ENCODE data around the gene SHC2.
"Not testable (repeated sequence)": the region's sequence is repeated elsewhere in the genome, so short reads cannot be mapped to it uniquely, and the experiment has no call there.

Gene SHC2

GRCh38 chr19:408902-409515 lies 51.8 kb downstream of the SHC2 start, which contains the start of gene C2CD4C:
Gene C2CD4C (minus strand): TSS chr19:409147. CDS start chr19:408361, 786 bp downstream.
- peak within 1 kb of the TSS; percentile 43 for H3K4me3 ChIP-seq (ENCODE audit: low read depth, low read length)

- peak overlapping the region; percentile 43 for H3K4me3 ChIP-seq (ENCODE audit: low read depth, low read length)
Observed at GRCh38 chr19:408441-408901, 52.4 kb downstream of the SHC2 start.

GRCh38 chr19:407511-408440 lies 53.1 kb downstream of the SHC2 start:
- H3K4me3 ChIP-seq (ENCODE audit: low read depth, low read length), result peak overlapping the region; percentile 8

- no peak overlapping the region for H3K4me3 ChIP-seq (ENCODE audit: low read depth, low read length)
Observed at GRCh38 chr19:406971-407510, 53.8 kb downstream of the SHC2 start.

- H3K4me3 ChIP-seq (ENCODE audit: low read depth, low read length), result no peak overlapping the region
Observed at GRCh38 chr19:406135-406781, 54.6 kb downstream of the SHC2 start.

- no peak overlapping the region for H3K4me3 ChIP-seq (ENCODE audit: low read depth, low read length)
Observed at GRCh38 chr19:405121-405965, 55.5 kb downstream of the SHC2 start.

GRCh38 chr19:403221-404027 lies 57.4 kb downstream of the SHC2 start:
- no peak overlapping the region for H3K4me3 ChIP-seq (ENCODE audit: low read depth, low read length)

GRCh38 chr19:402786-403185 lies 58.0 kb downstream of the SHC2 start:
- H3K4me3 ChIP-seq (ENCODE audit: low read depth, low read length), result no peak overlapping the region

- no peak overlapping the region for H3K4me3 ChIP-seq (ENCODE audit: low read depth, low read length)
Observed at GRCh38 chr19:401866-402511, 58.8 kb downstream of the SHC2 start.

- H3K4me3 ChIP-seq (ENCODE audit: low read depth, low read length), result no peak overlapping the region
Observed at GRCh38 chr19:400976-401865, 59.6 kb downstream of the SHC2 start.

GRCh38 chr19:399370-399769 lies 61.5 kb downstream of the SHC2 start:
- no peak overlapping the region for H3K4me3 ChIP-seq (ENCODE audit: low read depth, low read length)

GRCh38 chr19:398719-399118 lies 62.1 kb downstream of the SHC2 start:
- no peak overlapping the region for H3K4me3 ChIP-seq (ENCODE audit: low read depth, low read length)

- no peak overlapping the region for H3K4me3 ChIP-seq (ENCODE audit: low read depth, low read length)
Observed at GRCh38 chr19:397941-398706, 62.7 kb downstream of the SHC2 start.

- H3K4me3 ChIP-seq (ENCODE audit: low read depth, low read length), result no peak overlapping the region
Observed at GRCh38 chr19:397321-397720, 63.5 kb downstream of the SHC2 start.

- no peak overlapping the region for H3K4me3 ChIP-seq (ENCODE audit: low read depth, low read length)
Observed at GRCh38 chr19:395467-395866, 65.4 kb downstream of the SHC2 start.

GRCh38 chr19:394857-395256 lies 66.0 kb downstream of the SHC2 start:
- H3K4me3 ChIP-seq (ENCODE audit: low read depth, low read length), result not testable (repeated sequence)

GRCh38 chr19:393560-393959 lies 67.3 kb downstream of the SHC2 start:
- H3K4me3 ChIP-seq (ENCODE audit: low read depth, low read length), result not testable (repeated sequence)
